Ramos (cell line): Measurements from ENCODE around the gene RNF207.
"Not testable (repeated sequence)": the region's sequence is repeated elsewhere in the genome, so short reads cannot be mapped to it uniquely, and the experiment has no call there.

Experiments used
- in situ Hi-C: fragments of 300-500 bp; cut with MboI; formaldehyde crosslinking; loops from one replicate; pipeline ENCODE4 v1.14.3; 2022; ENCODE audit warnings: low sequenced_read_pairs; ENCODE audit not compliant: unreplicated experiment

RNF207 gene

GRCh38 chr1:6197746-6198427, 8.0 kb upstream of the RNF207 start:
- in situ Hi-C loops = no loop called here

GRCh38 chr1:6198646-6199297, 7.1 kb upstream of the RNF207 start:
- in situ Hi-C loops = no loop called here

- in situ Hi-C loops = no loop called here
Measured at GRCh38 chr1:6199298-6200187, 6.4 kb upstream of the RNF207 start, which contains the start of gene RPL22. RPL22 (minus strand) TSS chr1:6199595; CDS start chr1:6199573, 22 bp downstream.

- in situ Hi-C loops = no loop called here
Measured at GRCh38 chr1:6200188-6200809, 5.6 kb upstream of the RNF207 start.

GRCh38 chr1:6202256-6202655, 3.7 kb upstream of the RNF207 start:
- in situ Hi-C loops = no loop called here

GRCh38 chr1:6206520-6206855, 569 bp downstream of the RNF207 start:
- in situ Hi-C loops = no loop called here

- in situ Hi-C loops = no loop called here
Measured at GRCh38 chr1:6207075-6207885, 1.4 kb downstream of the RNF207 start.

GRCh38 chr1:6207921-6208320, 2.0 kb downstream of the RNF207 start:
- in situ Hi-C loops = no loop called here

- in situ Hi-C loops = no loop called here
Measured at GRCh38 chr1:6208723-6209660, 3.1 kb downstream of the RNF207 start.

GRCh38 chr1:6209661-6210580, 4.0 kb downstream of the RNF207 start:
- in situ Hi-C loops = no loop called here

GRCh38 chr1:6210591-6211355, 4.9 kb downstream of the RNF207 start:
- in situ Hi-C loops = no loop called here

- in situ Hi-C loops = no loop called here
Measured at GRCh38 chr1:6211731-6212130, 5.8 kb downstream of the RNF207 start.

GRCh38 chr1:6212193-6212959, 6.5 kb downstream of the RNF207 start:
- in situ Hi-C loops = no loop called here

GRCh38 chr1:6218375-6219164, 12.7 kb downstream of the RNF207 start:
- in situ Hi-C loops = no loop called here

- in situ Hi-C loops = not testable (repeated sequence)
Measured at GRCh38 chr1:6219641-6220040, 13.7 kb downstream of the RNF207 start.

- in situ Hi-C loops = no loop called here
Measured at GRCh38 chr1:6220236-6220635, 14.3 kb downstream of the RNF207 start.
